Measurements from ENCODE around the gene XK.

- TF ChIP-seq POLR2AphosphoS5 (IDR thresholded peaks at IDR 0.05) (no peak), POLR2A (IDR thresholded peaks at IDR 0.05) (no peak), CTCF (IDR thresholded peaks at IDR 0.05 in 8 of 11, conservative IDR thresholded peaks at IDR 0.05 in 3 of 11) (no peak)
These were observed 4.5 kb downstream of the XK start for GRCh38 chrX:37690119-37690518.

Data from spleen (tissue), 7 donors.